Stimulated activated CD8-positive, alpha-beta memory T cell treated with anti-CD3 and anti-CD28 coated beads, Interleukin-15, amount 100 ng/mL, for 1 hour (primary cell): ENCODE measurements around the gene MAP2K6.

Experiments used
- DNase-seq: peaks from one replicate; pipeline ENCODE4 v3.0.0-alpha.2; 2020; ENCODE audit warnings: low read depth

Gene MAP2K6

DNA sequence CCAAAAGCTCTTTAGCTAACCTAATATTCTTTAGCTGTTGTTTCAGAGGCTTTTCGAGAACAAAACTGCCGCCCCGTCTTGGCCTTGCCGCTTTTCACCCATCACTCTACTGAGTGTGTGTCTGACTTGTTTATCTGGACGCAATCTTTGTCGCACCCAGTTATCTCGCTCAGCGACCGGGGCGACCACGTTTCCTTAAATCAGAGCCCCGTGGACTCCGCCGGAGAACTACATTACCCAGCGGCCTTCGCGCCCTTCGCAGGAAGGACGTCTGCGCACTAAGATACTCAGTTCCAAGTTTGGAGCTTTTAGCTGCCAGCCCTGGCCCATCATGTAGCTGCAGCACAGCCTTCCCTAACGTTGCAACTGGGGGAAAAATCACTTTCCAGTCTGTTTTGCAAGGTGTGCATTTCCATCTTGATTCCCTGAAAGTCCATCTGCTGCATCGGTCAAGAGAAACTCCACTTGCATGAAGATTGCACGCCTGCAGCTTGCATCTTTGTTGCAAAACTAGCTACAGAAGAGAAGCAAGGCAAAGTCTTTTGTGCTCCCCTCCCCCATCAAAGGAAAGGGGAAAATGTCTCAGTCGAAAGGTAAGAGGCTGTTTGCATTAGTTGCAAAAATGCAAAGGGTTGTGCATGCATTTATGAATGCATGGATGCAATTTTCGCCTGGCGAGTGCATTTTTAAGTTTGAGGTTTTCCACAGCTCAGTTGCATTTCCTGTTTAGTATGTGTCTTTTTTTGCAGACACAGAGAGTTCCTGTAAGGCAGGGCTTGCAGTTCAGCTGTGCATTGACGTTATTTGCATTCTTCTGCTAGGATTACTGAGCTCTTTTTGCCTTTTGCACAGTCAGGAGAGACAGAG lies at the start of gene MAP2K6:
Gene MAP2K6 (plus strand): TSS at position 290 of the 867 bp plus-strand sequence. CDS start 288 bp downstream, at position 578.
- peak; percentile 66 for DNase-seq

DNA sequence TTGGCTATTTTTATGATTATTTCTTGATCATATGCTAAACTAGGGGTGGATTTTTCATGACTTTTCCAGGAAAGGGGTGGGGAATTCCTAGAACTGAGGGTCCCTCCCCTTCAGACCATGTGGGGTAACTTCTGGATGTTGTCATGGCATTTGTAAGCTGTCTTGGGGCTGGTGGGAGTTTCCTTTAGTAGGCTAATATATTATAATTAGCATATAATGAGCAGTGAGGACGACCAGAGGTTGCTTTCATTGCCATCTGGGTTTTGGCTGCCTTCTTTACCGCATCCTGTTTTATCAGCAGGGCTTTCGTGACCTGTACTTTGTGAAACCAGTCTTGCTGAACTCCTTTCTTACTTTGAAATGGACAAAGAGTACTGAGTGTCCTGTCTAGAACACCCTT lies 47.2 kb upstream of the MAP2K6 start:
- DNase-seq, result no peak

DNA sequence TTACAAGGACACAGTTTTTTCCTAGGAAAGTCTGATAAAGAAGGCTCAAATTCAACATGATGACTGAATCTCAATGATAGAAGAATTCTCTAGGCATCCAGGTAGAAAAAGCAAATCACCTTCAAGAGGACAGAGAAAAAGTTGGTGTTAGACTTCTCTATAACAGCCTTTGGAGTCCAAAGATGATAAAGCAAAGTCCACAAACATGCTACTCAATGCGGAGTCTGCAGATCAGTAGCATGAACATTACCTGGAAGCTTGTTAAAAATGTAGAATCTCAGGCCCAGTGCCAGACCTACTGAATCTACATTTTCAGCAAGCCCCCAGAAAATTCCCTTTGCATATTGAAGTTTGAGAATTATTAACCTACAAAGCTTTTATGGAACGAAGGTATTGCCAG lies 41.4 kb upstream of the MAP2K6 start:
- no peak for DNase-seq

DNA sequence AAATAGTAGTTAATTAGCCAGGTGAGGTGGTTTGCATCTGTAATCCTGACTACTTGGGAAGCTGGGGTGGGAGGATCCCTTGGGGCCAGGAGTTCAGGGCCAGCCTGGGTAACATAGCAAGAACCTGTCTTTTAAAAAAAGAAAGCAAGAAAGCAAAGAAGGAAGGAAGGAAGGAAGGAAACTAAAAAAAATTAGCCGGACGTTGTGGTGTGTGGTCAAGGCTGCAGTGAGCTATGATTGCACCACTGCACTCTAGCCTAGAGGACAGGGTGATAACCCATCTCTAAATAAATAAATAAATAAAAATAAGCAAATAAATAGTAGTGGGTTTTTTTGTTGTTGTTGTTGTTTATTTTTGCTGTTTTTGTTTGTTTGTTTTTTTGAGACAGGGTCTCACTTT lies 39.3 kb upstream of the MAP2K6 start:
- no peak for DNase-seq

DNA sequence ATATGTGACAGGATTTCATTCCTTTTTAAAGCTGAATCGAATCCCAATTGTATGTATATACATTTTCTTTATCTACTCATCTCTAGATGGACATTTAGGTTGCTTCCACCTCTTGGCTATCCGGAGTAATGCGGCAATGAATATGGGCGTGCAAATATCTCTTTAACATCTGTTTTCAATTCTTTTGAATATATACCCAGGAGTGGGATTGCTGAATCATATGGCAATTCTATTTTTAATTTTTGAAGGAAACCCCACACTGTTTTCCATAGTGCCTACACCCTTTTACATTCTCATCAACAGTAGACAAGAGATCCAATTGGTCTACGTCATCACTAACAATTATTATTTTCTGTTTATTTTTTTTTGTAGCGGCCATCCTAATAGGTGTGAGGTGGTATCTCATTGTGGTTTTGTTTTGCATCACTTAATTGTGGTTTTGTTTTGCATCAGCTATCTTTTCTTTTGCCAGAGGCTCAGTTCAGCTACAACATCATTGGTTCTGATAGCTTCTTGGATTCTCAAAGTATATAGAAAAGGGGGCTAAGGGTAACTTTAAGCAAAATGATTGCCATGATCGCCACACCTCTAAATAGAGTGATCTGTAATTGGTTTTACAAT lies 25.6 kb upstream of the MAP2K6 start:
- DNase-seq, result no peak

DNA sequence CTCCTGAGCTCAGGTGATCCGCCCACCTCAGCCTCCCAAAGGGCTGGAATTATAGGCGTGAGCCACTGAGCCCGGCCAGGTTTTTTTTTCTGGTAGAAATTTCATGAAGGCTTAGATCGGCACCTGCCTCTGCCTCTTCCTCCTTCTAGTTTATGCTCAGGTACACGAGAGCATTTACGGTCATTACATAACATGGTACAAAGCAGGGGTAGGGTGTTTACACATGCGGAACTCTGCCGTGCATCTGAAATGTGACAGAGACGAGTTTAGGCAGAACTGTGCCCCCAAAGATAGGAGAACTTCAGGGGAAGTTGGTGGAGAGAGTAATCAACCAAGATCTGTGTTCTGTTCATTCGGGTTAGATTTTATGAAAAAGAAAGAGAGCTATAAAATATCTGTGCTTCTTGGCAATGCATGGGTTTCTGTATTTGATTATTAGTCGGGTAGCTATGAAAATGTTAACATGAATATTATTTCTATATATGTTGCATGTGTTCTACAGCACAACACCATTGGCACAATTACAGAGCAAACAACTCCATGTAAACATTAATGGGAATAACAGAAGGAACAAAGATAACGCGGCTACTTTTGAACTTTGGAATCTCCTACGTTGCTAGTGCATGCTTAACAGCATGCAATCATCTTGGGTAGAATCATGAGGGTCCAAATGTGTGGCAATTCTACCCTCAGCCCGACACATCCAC lies 23.5 kb upstream of the MAP2K6 start:
- no peak for DNase-seq

DNA sequence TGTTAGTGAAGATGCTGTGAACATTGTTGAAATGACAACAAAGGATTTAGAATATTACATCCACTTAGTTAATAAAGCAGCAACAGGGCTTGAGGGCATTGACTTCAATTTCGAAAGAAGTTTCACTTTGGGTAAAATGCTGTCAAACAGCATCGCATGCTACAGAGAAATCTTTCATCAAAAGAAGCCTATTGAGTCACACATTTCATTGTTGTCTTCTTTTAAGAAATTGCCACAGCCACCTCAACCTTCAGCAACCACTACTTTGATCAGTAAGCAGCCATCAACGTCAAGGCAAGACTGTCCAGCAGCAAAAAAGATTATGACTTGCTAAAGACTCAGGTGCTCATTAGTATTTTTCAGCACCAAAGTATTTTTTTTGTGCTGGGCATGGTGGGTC lies 13.2 kb upstream of the MAP2K6 start:
- DNase-seq, result no peak

DNA sequence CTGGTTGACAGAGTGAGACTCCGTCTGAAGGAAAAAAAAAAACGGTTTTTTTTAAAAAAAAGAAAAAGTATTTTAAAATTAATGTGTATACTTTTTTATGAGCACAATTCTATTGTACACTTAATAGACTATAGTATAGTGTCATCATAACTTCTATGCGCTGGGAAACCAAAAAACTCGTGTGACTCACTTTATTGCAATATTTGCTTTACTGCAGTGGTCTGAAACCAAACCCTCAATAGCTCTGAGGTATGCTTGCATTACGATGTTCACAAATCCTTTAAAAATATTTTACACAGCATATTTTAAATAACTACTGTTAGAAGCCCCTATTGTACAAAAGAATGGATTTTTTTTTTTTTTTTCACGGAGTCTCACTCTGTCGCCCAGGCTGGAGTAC lies 12.4 kb upstream of the MAP2K6 start:
- DNase-seq, result no peak

DNA sequence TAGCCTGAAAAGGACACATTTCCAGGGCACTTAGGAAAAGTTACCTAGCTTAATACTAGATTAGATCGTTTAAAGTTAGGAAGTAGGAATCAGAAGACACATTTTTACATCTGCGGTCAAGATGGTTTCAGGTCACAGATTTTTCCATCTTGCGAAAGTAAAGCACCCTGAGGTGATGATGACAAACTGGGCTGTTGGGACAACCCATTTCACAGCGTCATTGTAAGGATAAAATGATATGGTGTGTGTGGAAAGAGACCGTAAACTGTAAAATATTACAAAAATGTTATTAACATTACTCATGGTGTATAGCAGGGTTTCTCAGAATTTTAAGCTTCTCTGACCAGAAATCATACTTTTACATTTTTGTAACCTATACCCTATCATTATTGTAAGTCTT lies 10.1 kb upstream of the MAP2K6 start:
- DNase-seq, result no peak

DNA sequence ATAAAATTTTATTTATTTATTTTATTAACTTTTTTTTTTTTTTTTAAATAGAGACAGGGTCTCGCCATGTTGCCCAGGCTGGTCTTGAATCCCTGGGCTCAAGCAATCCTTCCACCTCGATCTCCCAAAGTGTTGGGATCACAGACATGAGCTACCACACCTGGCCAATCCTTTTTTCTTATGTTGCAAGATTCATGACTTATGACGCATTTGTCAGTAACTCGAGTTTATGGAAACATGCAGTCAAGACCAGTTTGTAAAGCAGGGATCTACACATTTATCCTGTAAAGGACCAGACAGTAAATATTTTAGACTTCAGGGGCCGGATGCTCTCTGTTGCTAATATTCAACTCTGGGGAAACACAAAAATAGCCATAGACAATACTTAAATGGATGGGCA lies 9.4 kb upstream of the MAP2K6 start:
- DNase-seq, result no peak

DNA sequence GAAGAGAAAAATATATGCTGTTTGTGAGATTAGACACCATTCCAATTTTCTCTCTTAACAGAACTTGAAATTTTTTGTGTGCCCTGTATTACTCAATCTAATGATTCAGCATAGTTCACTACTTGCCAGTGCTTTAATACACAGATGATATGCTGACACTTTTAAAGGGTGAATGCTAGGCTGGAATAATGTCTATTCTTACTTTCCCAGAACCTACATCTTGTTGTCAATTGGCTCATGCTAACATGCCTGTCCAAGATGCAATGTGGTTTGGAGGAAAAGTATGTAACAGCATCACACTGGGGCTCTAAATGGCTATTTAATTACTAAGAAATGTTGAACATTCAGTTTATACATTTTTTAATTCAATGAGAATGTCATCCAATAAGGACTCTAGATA lies 7.6 kb upstream of the MAP2K6 start:
- DNase-seq, result no peak

DNA sequence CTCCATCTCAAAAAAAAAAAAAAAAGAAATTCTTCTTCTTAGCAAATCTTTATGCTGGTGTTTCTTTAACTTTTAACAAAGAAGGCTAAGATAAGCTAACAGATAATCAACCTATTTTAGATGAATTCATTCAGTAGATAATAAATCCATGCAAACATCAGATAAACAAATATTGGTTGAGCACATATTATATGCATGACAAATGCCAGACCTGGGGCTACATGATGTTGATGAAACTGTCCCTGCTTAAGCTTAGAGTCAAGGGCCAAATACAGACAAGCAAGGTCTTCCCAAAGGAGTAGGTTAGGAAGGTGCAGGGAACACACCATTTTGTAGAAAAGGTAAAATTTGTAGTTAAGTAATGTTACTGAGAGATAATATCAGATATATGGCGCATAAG lies 6.7 kb upstream of the MAP2K6 start:
- no peak for DNase-seq

DNA sequence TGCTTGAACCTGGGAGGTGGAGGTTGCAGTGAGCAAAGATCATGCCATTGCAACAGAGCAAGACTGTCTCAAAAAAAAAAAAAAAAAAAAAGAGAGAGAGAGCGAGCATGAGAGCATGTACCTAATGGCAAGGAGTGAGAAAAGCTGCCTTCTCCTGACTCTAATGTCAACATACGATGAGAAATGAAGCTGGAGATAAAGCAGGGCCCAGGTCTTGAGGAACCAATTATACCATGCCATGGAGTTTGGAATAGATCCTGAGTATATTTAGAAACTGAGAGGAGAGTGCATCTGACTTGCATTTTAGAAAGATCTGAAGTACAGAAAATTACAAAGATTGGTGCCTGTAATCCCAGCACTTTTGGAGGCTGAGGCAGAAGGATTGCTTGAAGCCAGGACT lies 3.8 kb upstream of the MAP2K6 start:
- DNase-seq, result no peak

DNA sequence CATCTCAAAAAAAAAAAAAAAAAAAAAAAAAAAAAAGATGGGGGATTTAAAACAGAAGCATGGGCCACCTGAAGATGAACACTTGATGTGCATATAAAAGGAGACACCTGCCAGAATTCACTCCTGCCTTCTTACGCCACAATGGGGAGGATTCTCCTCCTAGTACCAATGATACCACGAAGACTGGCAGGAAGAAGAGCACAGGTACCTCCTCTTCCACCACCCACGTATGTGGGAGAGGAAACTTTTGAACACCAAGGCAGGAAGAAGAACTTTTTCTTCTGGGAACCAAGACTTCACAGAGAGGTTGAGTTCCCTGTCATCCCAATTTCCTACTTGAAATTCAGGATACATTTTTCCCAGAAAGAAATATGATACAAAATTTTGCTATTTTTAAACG lies 2.7 kb upstream of the MAP2K6 start:
- DNase-seq, result no peak

DNA sequence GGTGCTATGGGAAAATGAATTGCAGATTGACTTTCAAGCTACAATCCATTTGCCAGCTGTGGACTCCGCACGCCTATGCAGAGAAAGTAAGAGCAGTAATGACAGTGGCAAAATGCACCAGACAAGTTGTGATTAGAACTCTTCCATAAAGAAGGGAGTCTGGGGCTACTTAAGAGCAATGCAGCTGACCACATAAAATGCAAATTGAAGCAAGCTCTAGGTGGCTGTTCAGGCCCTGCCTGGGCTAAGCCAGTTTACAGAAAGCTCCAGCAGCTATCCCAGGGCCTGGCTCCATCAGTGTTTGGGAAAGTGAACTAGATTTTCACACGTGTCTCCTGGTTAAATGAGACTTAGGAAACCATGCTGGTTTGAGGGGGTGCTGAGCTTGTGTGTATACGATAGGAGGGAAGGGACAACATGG lies 2.2 kb upstream of the MAP2K6 start:
- no peak for DNase-seq

DNA sequence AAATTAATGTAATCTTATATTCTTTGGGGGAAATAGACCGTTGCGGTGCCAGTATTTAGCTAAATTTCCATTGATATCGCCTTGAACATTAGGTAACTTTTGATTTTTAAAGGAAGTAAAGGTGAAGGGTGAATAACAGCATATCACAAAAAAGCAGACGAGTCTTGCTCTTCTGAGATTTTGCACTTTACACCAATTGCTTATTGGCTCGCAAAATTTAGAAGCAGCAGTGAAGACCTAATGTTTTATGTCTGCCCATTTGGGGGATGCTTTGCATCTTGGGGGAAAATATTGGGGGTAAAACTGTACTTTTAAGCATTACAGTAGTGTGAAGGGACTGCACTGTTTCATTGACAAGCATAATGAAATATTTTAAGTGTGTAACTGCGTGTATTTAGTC lies 934 bp downstream of the MAP2K6 start:
- DNase-seq, result no peak

DNA sequence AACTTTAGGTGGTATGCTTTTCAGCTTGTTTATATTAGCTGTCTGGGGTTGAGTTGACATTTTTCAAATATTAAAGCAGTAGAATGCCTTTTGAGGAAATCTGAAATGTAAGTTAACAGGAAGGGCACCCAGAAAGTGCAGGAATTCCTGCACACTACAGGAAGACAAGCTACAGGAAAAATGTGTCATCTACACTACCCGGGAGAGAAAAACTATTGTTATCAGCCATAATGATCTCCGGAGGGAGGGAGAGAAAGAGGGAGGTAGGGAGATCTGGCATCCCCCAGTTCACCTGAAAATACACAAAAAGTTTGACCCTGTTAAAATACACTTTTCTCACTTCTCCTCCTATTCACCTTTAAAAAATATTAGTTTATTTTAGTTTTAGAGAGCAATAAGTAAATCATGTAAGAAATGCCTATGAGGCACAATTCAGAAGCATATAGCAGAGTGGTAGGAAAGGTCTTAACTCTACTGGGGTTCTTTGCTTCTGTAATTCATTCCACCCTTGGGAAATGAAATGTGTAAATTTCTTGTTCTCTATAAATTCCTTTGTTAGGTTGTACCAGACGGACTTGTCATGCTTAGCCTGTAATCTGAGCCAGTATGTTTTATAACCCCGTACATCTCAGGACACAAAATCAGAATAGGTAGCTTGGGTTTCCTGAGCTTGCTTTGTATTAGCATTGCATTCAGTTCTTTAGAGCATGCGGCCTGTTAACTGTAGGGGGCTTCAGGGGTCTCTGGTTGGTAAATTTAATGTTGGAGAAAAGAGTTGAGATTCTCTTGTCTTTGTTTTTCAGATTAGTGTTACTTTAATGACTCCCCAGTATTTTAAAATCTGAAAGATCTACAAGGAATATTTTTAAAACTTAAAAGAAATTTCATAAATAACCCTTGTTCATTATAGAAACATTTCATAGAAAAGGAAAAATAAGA lies 3.3 kb downstream of the MAP2K6 start:
- no peak for DNase-seq

DNA sequence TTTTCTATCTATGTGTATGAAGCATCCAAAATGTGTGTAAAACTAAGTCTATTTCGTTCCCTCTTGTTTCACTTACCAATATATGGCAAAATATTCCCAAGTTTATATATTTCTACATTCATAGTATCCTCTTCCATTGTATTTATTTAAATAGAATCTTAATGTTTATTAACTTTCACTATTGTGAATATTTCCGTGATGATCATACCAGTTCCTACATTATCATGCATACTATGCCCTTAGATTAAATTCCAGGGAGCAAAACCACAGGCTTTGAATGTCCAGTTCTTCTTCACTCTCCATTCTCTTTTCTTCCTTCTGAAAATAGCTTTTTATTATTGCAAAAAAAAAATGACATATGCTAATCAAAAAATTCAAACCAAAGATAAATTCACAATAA lies 4.0 kb downstream of the MAP2K6 start:
- no peak for DNase-seq

DNA sequence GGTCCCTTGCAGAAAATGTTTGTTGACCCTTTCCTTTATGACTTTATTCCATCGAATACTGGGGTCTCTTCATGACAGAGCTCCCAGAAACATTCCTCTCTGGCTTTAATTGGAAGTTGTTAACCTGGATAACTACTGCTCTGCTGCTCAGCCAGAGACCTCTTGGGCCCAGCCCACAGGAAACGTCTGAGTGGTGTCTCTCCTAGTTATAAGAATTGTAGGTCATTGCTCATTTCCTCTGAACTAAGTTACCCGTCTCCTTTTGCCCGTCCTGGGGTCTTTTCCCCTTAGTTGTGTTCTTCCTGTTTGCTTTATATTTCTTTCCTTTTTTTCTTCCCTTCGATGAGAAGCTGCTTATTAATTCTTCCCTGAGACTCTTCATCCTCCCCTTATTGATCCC lies 9.0 kb downstream of the MAP2K6 start:
- DNase-seq, result no peak

DNA sequence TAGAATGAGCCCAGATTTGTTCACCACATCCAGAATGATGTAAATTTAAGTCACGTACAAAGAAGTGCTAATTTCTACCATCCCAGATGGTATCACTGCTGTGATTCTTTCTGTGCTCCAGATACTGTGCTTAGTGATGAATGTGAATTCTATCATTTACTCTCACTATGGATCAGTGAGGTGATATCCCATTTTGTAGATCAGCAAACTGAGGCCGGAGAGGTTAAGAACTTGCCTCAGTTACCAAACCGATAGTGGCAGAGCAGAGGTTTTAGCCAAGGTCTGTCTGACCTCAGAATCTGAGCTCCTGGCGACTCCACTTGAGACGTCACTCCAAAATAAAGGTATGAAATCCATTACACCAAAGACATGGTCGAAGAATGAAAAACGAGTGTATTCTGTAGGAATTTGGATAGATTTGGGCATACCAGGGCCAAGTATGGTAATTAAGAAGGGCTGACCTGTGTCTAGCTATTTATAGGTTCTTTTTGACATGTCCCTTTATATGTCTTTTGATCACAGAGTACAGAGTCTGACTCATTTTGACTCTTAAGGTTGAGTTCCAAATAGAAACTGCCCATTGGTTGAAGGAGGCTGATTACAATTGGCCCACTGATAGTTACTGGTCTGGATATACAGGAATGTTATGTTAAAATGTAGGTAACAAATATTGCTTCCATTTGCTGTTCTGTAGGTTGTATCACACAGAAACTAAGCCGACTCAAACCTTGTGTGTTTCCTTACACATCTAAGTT lies 10.0 kb downstream of the MAP2K6 start:
- no peak for DNase-seq

DNA sequence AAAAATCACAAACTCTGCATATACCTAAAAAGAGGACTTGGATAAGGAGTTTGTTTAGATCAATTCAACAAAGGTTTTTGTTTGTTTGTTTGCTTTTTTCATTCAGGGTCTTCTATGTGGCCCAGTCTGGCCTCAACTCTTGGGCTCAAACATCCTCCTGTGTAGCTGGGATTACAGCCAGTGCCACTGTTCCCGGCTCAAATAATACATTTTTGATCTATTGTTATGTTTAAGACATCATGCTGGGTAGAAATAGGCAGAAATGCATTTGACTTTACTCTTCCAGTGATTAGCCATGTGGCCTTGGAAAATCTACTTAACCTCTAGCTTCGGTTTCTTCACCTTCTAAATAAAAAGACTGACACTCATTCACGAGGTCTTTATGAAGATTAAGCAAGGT lies 11.5 kb downstream of the MAP2K6 start:
- no peak for DNase-seq
